GM23248 (cell line): Measurements from ENCODE around the gene MYF6. TPM values are rescaled to one million over a fixed set of nuclear protein-coding genes. Genes with fewer than 3 reads are reported as not detected.

Experiments used
- DNase-seq: peaks from one replicate; pipeline ENCODE4 v3.0.0-alpha.2; 2015
- H2AFZ ChIP-seq: fragments of 200-600 bp; sonication (generic); 2 replicates; pipeline ENCODE4 v1.6.1; 2016; ENCODE audit warnings: antibody characterized with exemption
- H3F3A ChIP-seq: fragments of 200-600 bp; sonication (generic); 2 replicates; pipeline ENCODE4 v1.6.1; 2016; ENCODE audit warnings: mild to moderate bottlenecking, antibody characterized with exemption, mixed run types; ENCODE audit not compliant: insufficient read depth
- H3K27ac ChIP-seq: fragments of 200-600 bp; sonication (generic); 2 replicates; pipeline ENCODE4 v1.5.1; 2016; ENCODE audit warnings: mild to moderate bottlenecking
- H3K27me3 ChIP-seq: fragments of 200-600 bp; sonication (generic); replicated peaks from 2 replicates; pipeline ENCODE4 v1.6.1; 2016; ENCODE audit warnings: mild to moderate bottlenecking; ENCODE audit not compliant: insufficient read depth
- H3K36me3 ChIP-seq: fragments of 200-600 bp; sonication (generic); 2 replicates; pipeline ENCODE4 v1.6.1; 2016; ENCODE audit warnings: low read depth, mild to moderate bottlenecking
- H3K4me1 ChIP-seq: fragments of 200-600 bp; sonication (generic); 2 replicates; pipeline ENCODE4 v1.6.1; 2016; ENCODE audit warnings: mild to moderate bottlenecking; ENCODE audit not compliant: insufficient read depth
- H3K4me2 ChIP-seq: fragments of 200-600 bp; sonication (generic); one replicate; pipeline ENCODE4 v1.6.1; 2016; ENCODE audit warnings: mild to moderate bottlenecking; ENCODE audit not compliant: unreplicated experiment
- H3K4me3 ChIP-seq: fragments of 200-600 bp; sonication (generic); 2 replicates; pipeline ENCODE4 v1.5.1; 2016; ENCODE audit warnings: mild to moderate bottlenecking
- H3K79me2 ChIP-seq: fragments of 200-600 bp; sonication (generic); 2 replicates; pipeline ENCODE4 v1.6.1; 2016; ENCODE audit warnings: mild to moderate bottlenecking; ENCODE audit not compliant: insufficient read depth
- H3K9ac ChIP-seq: fragments of 200-600 bp; sonication (generic); 2 replicates; pipeline ENCODE4 v1.6.1; 2016; ENCODE audit warnings: mild to moderate bottlenecking
- H3K9me2 ChIP-seq: fragments of 200-600 bp; sonication (generic); 2 replicates; pipeline ENCODE4 v1.6.1; 2016; ENCODE audit warnings: mixed run types, mild to moderate bottlenecking, moderate library complexity; ENCODE audit not compliant: insufficient read depth
- H3K9me3 ChIP-seq: fragments of 200-600 bp; sonication (generic); one replicate; pipeline ENCODE4 v1.6.1; 2017; ENCODE audit warnings: low read depth
- H4K20me1 ChIP-seq: fragments of 200-600 bp; sonication (generic); 2 replicates; pipeline ENCODE4 v1.6.0; 2016; ENCODE audit not compliant: insufficient read depth
- EZH2 ChIP-seq: fragments of 200-600 bp; sonication (generic); IDR thresholded peaks from 2 replicates; pipeline ENCODE4 v1.6.1; 2018; ENCODE audit warnings: antibody characterized with exemption, mild to moderate bottlenecking; ENCODE audit not compliant: insufficient read depth, poor library complexity, severe bottlenecking
- EZH2phosphoT487 ChIP-seq: fragments of 200-600 bp; sonication (generic); IDR thresholded peaks from 2 replicates; pipeline ENCODE4 v1.6.1; 2018; ENCODE audit warnings: antibody characterized with exemption, moderate library complexity, mild to moderate bottlenecking, low read depth; ENCODE audit not compliant: insufficient read depth
- WGBS, 2 experiments: methylation state at CpG; one replicate each; pipeline ENCODE4 v1.1.6; 2015 to 2017; ENCODE audit warnings: low lambda C conversion rate in 2 of 2, low coverage in 1 of 2; ENCODE audit errors: missing lambda C conversion rate in 2 of 2; 5-methylcytosine and 5-hydroxymethylcytosine counted together
- in situ Hi-C: fragments of 300-500 bp; cut with MboI; formaldehyde crosslinking; loops from 2 replicates; pipeline ENCODE4 v1.15.0; 2020
- polyA plus RNA-seq: library from polyadenylated mRNA; unstranded; fragments of >200 nt; fragmentation: Nextera tagmentation; extraction: Ambion mirVana; gene quantifications from 2 replicates; pipeline ENCODE4 v1.2.1, GENCODE V29; 2016
- total RNA-seq: library from RNA; depleted of rRNA; stranded (reverse); fragments of >200 nt; shearing (Covaris generic); gene quantifications from 2 replicates; pipeline ENCODE4 v1.2.3, GENCODE V29; 2014

Gene MYF6
- total and polyA plus RNA-seq, 2 experiments from 2014 or later, result not detected

DNA sequence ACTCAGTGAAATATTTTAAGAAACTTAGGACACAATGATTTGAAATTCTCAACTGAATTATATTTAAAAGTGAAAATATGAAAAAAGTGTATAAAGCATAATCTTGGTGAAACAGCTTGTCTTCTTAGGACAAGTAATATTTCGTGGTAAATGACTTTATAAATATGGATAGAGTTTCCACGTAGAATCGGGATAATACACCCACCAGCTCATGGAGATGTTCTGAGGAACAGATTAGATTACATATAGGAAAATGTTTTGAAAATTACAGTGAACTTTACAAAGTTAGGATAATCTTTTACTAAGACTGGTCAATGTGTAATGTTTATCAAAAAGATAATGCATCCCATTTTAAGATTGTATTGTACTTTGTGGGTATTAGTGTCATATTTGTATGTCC lies 25.6 kb upstream of the MYF6 start:
- H3K4me1 ChIP-seq, result no peaks in the 10 kb centered on the region
- TF ChIP-seq EZH2, result no peak
- no peak for TF ChIP-seq EZH2phosphoT487
- H3K9me3 ChIP-seq, result no peaks in the 10 kb centered on the region
- H3K27ac ChIP-seq, result no peak overlapping the region
- no peaks in the 10 kb centered on the region for H4K20me1 ChIP-seq
- no peaks in the 10 kb centered on the region for H3K36me3 ChIP-seq
- H3K9ac ChIP-seq, result no peak overlapping the region
- no peaks in the 10 kb centered on the region for H3K9me2 ChIP-seq
- no peaks in the 10 kb centered on the region for H3F3A ChIP-seq
- DNase-seq, result no peak
- H3K4me2 ChIP-seq, result no peak overlapping the region
- in situ Hi-C loops, result no loop called here
- peak overlapping the region; percentile 6; the same call in 1 of the 2 replicates for H2AFZ ChIP-seq
- no peaks in the 10 kb centered on the region for H3K27me3 ChIP-seq
- WGBS, 2 experiments, result 81 to 83% methylated on average over 3 of the region's 3 CpGs
- no peaks in the 10 kb centered on the region for H3K79me2 ChIP-seq
- no peak overlapping the region for H3K4me3 ChIP-seq

DNA sequence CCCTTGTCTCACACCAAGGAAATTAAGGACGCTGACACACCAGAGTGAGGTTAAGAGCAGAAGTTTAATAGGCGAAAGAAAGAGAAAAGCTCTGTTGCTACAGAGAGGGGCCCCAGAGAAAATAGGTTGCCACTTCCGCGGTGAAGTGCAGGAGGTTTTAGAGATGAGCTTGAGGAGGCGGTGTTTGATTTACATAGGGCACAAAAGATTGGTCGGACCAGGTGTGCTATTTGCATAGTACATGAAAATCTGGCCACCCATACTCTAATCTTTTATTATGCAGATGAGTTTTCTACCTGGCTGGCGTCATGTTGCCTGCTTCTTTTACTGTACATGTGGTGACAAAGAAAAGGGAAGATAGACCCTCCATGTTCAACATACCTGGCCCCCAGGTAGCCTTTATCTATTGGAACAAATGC lies 23.3 kb upstream of the MYF6 start:
- Histone ChIP-seq H3K9ac (no peak overlapping the region), H3K9me2 (no peaks in the 10 kb centered on the region), H3F3A (no peaks in the 10 kb centered on the region), H3K36me3 (no peaks in the 10 kb centered on the region), H2AFZ (no peak overlapping the region), H3K4me2 (no peak overlapping the region), H3K27me3 (no peaks in the 10 kb centered on the region), H4K20me1 (no peaks in the 10 kb centered on the region), H3K79me2 (no peaks in the 10 kb centered on the region), H3K9me3 (no peaks in the 10 kb centered on the region), H3K4me1 (no peaks in the 10 kb centered on the region), H3K27ac (no peak overlapping the region), H3K4me3 (no peak overlapping the region)
- in situ Hi-C loops, result no loop called here
- DNase-seq, result no peak
- no peak for TF ChIP-seq EZH2phosphoT487
- no peak for TF ChIP-seq EZH2
- WGBS, 2 experiments, result 74 to 80% methylated on average over 7 of the region's 7 CpGs

DNA sequence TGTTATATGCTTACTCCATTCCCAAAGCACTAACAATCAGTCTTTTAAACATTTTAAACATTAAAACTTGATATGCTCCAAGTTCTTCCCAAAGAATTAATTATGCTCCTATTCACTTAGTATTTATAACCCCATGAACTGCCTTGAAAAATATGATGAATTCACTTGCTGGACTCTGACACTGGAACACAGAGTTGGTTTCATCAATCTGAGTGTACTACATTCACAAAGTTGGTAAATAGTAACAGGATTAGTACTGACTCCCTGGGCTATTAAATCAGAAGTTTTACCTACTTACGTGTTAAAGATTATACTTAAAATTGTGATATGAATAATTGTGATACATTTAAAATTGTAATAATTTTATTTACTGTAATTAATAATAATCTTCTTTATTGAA lies 17.3 kb upstream of the MYF6 start:
- Histone ChIP-seq H3K9me2 (no peaks in the 10 kb centered on the region; the same call in 1 of the 2 replicates), H3F3A (no peaks in the 10 kb centered on the region), H4K20me1 (no peaks in the 10 kb centered on the region), H3K36me3 (no peaks in the 10 kb centered on the region), H3K27me3 (no peaks in the 10 kb centered on the region), H3K27ac (no peak overlapping the region), H3K9ac (no peak overlapping the region), H3K4me2 (no peak overlapping the region), H3K4me3 (no peak overlapping the region), H3K79me2 (no peaks in the 10 kb centered on the region), H2AFZ (no peak overlapping the region), H3K9me3 (no peaks in the 10 kb centered on the region), H3K4me1 (no peaks in the 10 kb centered on the region)
- in situ Hi-C loops, result no loop called here
- 80 to 84% methylated on average over 1 of the region's 1 CpG for WGBS, 2 experiments
- DNase-seq, result no peak
- TF ChIP-seq EZH2 (no peak), EZH2phosphoT487 (no peak)

DNA sequence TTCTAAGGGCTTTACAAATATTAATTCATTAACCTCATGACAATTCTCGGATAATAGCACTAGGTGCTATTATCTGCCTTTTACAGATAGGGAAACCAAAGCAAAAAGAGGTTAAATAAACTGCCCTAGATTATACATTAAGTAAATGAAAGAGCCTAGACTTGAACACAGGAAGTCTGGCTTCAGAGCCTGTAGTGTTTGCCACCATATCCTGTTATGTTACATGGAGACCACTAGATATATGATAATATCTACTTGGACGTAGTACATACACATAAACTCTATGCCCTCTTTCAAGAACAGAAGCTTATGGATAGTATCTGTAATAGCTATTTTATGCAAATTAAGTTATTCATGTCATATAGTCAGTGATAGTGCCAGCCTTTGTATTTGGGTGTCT lies 16.9 kb upstream of the MYF6 start:
- TF ChIP-seq EZH2, result no peak
- no peak for TF ChIP-seq EZH2phosphoT487
- Histone ChIP-seq H3K27me3 (no peaks in the 10 kb centered on the region), H3K79me2 (no peaks in the 10 kb centered on the region), H2AFZ (no peak overlapping the region), H3K9ac (no peak overlapping the region), H3K4me1 (no peaks in the 10 kb centered on the region), H3K36me3 (no peaks in the 10 kb centered on the region), H3K9me3 (no peaks in the 10 kb centered on the region), H3K4me2 (no peak overlapping the region), H3K9me2 (no peaks in the 10 kb centered on the region; the same call in 1 of the 2 replicates), H3K4me3 (no peak overlapping the region), H3F3A (no peaks in the 10 kb centered on the region), H3K27ac (no peak overlapping the region), H4K20me1 (no peaks in the 10 kb centered on the region)
- WGBS, 2 experiments, result 65 to 66% methylated on average over 2 of the region's 2 CpGs
- DNase-seq, result no peak
- in situ Hi-C loops, result no loop called here

DNA sequence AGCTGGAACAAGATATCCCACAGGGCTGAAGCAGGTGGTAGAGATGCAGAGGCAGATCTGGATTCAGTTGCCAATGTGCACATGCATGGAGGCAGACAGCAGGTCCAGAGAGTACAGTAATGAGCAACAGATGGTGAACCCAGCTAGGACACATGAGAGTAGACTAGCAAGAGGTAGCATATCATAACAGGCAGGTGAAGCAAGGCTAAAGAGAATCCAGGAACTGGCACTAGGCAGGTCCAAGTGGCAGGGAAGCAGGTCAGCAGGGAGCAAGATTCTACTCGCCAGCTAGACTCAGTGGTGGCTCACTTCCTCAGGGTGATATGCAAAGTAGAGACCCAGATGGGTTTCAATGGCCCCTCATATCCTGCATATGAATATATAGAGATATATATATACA lies 15.3 kb upstream of the MYF6 start:
- Histone ChIP-seq H3K9ac (no peak overlapping the region), H3K27me3 (no peaks in the 10 kb centered on the region), H3K4me3 (no peak overlapping the region), H3K9me2 (no peaks in the 10 kb centered on the region; the same call in 1 of the 2 replicates), H3K9me3 (no peaks in the 10 kb centered on the region), H3K36me3 (no peaks in the 10 kb centered on the region), H4K20me1 (no peaks in the 10 kb centered on the region), H2AFZ (no peak overlapping the region), H3K27ac (no peak overlapping the region), H3K79me2 (no peaks in the 10 kb centered on the region), H3K4me2 (no peak overlapping the region), H3K4me1 (no peaks in the 10 kb centered on the region), H3F3A (no peaks in the 10 kb centered on the region)
- DNase-seq, result no peak
- TF ChIP-seq EZH2phosphoT487 (no peak), EZH2 (no peak)
- 100% methylated on average over 1 of the region's 1 CpG for WGBS, 2 experiments
- in situ Hi-C loops, result no loop called here
